Upper lobe of left lung (tissue), 6 donors: ENCODE measurements around the gene LECT2. TPM values are rescaled to one million over a fixed set of nuclear protein-coding genes. Genes with fewer than 3 reads are reported as not detected.

Source experiments
- ATAC-seq, 2 donors: fragments of 200-7000 bp; cut with Tn5 transposase; one replicate each; pipeline ENCODE4 v1.9.1; 2022; ENCODE audit warnings: mild to moderate bottlenecking in 2 of 2, moderate library complexity in 2 of 2; ENCODE audit not compliant: low FRiP score in 2 of 2
- DNase-seq, 2 donors: peaks; one replicate each; pipeline ENCODE4 v3.0.0-alpha.2; 2019 to 2020
- H3K27ac ChIP-seq, 4 donors: fragments of 200-600 bp; sonication (generic); one replicate each; pipeline ENCODE4 v1.5.1; 2016 to 2019
- H3K27me3 ChIP-seq, 4 donors: fragments of 200-600 bp; sonication (generic); one replicate each; pipeline ENCODE4 v1.5.1; 2017 to 2019
- H3K36me3 ChIP-seq, 4 donors: fragments of 200-600 bp; sonication (generic); one replicate each; pipeline ENCODE4 v1.5.1; 2016 to 2019
- H3K4me1 ChIP-seq, 4 donors: fragments of 200-600 bp; sonication (generic); one replicate each; pipeline ENCODE4 v1.5.1; 2018 to 2019
- H3K4me3 ChIP-seq, 4 donors: fragments of 200-600 bp; sonication (generic); one replicate each; pipeline ENCODE4 v1.5.1; 2017 to 2019; ENCODE audit warnings: mild to moderate bottlenecking in 2 of 4, moderate library complexity in 1 of 4
- H3K9me3 ChIP-seq, 4 donors: fragments of 200-600 bp; sonication (generic); one replicate each; pipeline ENCODE4 v1.5.1; 2018 to 2019
- CTCF ChIP-seq, 6 experiments: fragments of 450-650 bp in 4 of 6; fragments of 200-600 bp in 2 of 6; sonication (generic) in 2 of 6; IDR thresholded peaks; one replicate each; pipeline ENCODE4 v1.5.1; 2016 to 2019; ENCODE audit warnings: antibody characterized with exemption in 6 of 6
- EP300 ChIP-seq, 4 donors: sonication (generic); formaldehyde crosslinking; IDR thresholded peaks; one replicate each; pipeline ENCODE4 v1.5.1; 2017; ENCODE audit warnings: antibody characterized with exemption in 4 of 4, control low read depth in 2 of 4
- POLR2A ChIP-seq, 4 donors: fragments of 450-650 bp; IDR thresholded peaks; one replicate each; pipeline ENCODE4 v1.5.1; 2016 to 2017; ENCODE audit warnings: antibody characterized with exemption in 4 of 4, mild to moderate bottlenecking in 2 of 4
- POLR2AphosphoS5 ChIP-seq, 2 donors: sonication (generic); formaldehyde crosslinking; IDR thresholded peaks; one replicate each; pipeline ENCODE4 v1.5.1; 2017; ENCODE audit warnings: antibody characterized with exemption in 2 of 2
- WGBS, 2 donors: methylation state at CpG; one replicate each; pipeline ENCODE4 v1.1.5; 2017 to 2018; 5-methylcytosine and 5-hydroxymethylcytosine counted together
- total RNA-seq, 6 donors: library from RNA; depleted of rRNA in 4 of 6; stranded (reverse); fragments of >200 nt in 4 of 6; gene quantifications; one replicate each; pipeline versions ENCODE4 v1.1.0 to v1.2.1, GENCODE V29; 2016 to 2021
- donor health status: DM: no; HTN: no; CAD: no; lungs with moderate emphysema.
- donor health status: DM: no; HTN: yes; CAD: no; lungs with severe emphysema.

Gene LECT2
- total RNA-seq, 6 donors from 2014 or later = not detected

GRCh38 chr5:135999406-136000139 is 44.8 kb upstream of the LECT2 start:
- TF ChIP-seq POLR2AphosphoS5 (IDR thresholded peaks at IDR 0.05) (peak in 1 of 2 donors; percentile 17), POLR2A (IDR thresholded peaks at IDR 0.05) (no peak), EP300 (IDR thresholded peaks at IDR 0.05) (no peak), CTCF (IDR thresholded peaks at IDR 0.05) (no peak)
- no peaks in the 10 kb centered on the region for H3K36me3 ChIP-seq
- peak overlapping the region in 3 of 4 donors; percentile 20 to 35 (median 28) for H3K27ac ChIP-seq
- H3K27me3 ChIP-seq = no peaks in the 10 kb centered on the region
- DNase-seq = peak in 1 of 2 donors; percentile 28
- 61 to 76% methylated on average over 8 of the region's 8 CpGs for WGBS, 2 donors
- H3K9me3 ChIP-seq = no peaks in the 10 kb centered on the region
- peak; percentile 60 to 83 for ATAC-seq
- peaks cover 0 to 4% (median 2%) of the 10 kb centered on the region in 4 donors for H3K4me1 ChIP-seq
- H3K4me3 ChIP-seq = no peak overlapping the region

GRCh38 chr5:135998889-135999288 is 44.1 kb upstream of the LECT2 start:
- H3K27ac ChIP-seq = peak overlapping the region in 3 of 4 donors; percentile 20 to 35 (median 28)
- H3K36me3 ChIP-seq = no peaks in the 10 kb centered on the region
- peaks cover 0 to 4% (median 2%) of the 10 kb centered on the region in 4 donors for H3K4me1 ChIP-seq
- H3K4me3 ChIP-seq = no peak overlapping the region
- TF ChIP-seq POLR2A (IDR thresholded peaks at IDR 0.05) (no peak), CTCF (IDR thresholded peaks at IDR 0.05) (no peak), EP300 (IDR thresholded peaks at IDR 0.05) (no peak), POLR2AphosphoS5 (IDR thresholded peaks at IDR 0.05) (no peak)
- ATAC-seq (no peak), DNase-seq (no peak)
- 79 to 82% methylated on average over 6 of the region's 6 CpGs for WGBS, 2 donors
- H3K9me3 ChIP-seq = no peaks in the 10 kb centered on the region
- H3K27me3 ChIP-seq = no peaks in the 10 kb centered on the region

- ATAC-seq = no peak
- TF ChIP-seq CTCF (IDR thresholded peaks at IDR 0.05) (no peak), POLR2AphosphoS5 (IDR thresholded peaks at IDR 0.05) (no peak), POLR2A (IDR thresholded peaks at IDR 0.05) (no peak), EP300 (IDR thresholded peaks at IDR 0.05) (no peak)
Observed at GRCh38 chr5:135997673-135998335, 43.0 kb upstream of the LECT2 start.

GRCh38 chr5:135996611-135997010 is 41.8 kb upstream of the LECT2 start:
- Histone ChIP-seq H3K27me3 (no peaks in the 10 kb centered on the region), H3K36me3 (no peaks in the 10 kb centered on the region), H3K4me3 (no peak overlapping the region), H3K4me1 (peaks cover 0 to 4% (median 2%) of the 10 kb centered on the region in 4 donors), H3K27ac (no peak overlapping the region), H3K9me3 (no peaks in the 10 kb centered on the region)
- no peak for ATAC-seq
- TF ChIP-seq CTCF (IDR thresholded peaks at IDR 0.05) = no peak
- TF ChIP-seq EP300 (IDR thresholded peaks at IDR 0.05) = no peak
- no peak for TF ChIP-seq POLR2AphosphoS5 (IDR thresholded peaks at IDR 0.05)
- DNase-seq = no peak
- 85 to 93% methylated on average over 2 of the region's 2 CpGs for WGBS, 2 donors

More at GRCh38 chr5:135997673-135998335, 43.0 kb upstream of the LECT2 start:
- Histone ChIP-seq H3K9me3 (no peaks in the 10 kb centered on the region), H3K27me3 (no peaks in the 10 kb centered on the region), H3K4me3 (no peak overlapping the region), H3K27ac (no peak overlapping the region), H3K36me3 (no peaks in the 10 kb centered on the region), H3K4me1 (peaks cover 0 to 4% (median 2%) of the 10 kb centered on the region in 4 donors)
- WGBS, 2 donors = 83 to 85% methylated on average over 8 of the region's 8 CpGs
- no peak for DNase-seq
